Measurements from ENCODE around the gene AMFR.
A peak's percentile ranks its signal among the peaks of the same experiment; 100 is the strongest.

Gene AMFR

GRCh38 chr16:56362706-56363105 is 62.6 kb downstream of the AMFR start:
- no peak for DNase-seq (ENCODE audit: low spot score)

GRCh38 chr16:56362057-56362655 is 63.2 kb downstream of the AMFR start:
- DNase-seq (ENCODE audit: low spot score), result no peak

GRCh38 chr16:56360117-56361008 is 65.0 kb downstream of the AMFR start:
- DNase-seq (ENCODE audit: low spot score), result no peak

GRCh38 chr16:56357765-56358322 is 67.5 kb downstream of the AMFR start:
- DNase-seq (ENCODE audit: low spot score), result no peak

GRCh38 chr16:56357241-56357764 is 68.0 kb downstream of the AMFR start:
- DNase-seq (ENCODE audit: low spot score), result peak; percentile 69

GRCh38 chr16:56356276-56357240 is 68.8 kb downstream of the AMFR start:
- peak; percentile 96 for DNase-seq (ENCODE audit: low spot score)

- no peak for DNase-seq (ENCODE audit: low spot score)
Measured at GRCh38 chr16:56355786-56356275, 69.5 kb downstream of the AMFR start.

GRCh38 chr16:56355221-56355620 is 70.1 kb downstream of the AMFR start:
- no peak for DNase-seq (ENCODE audit: low spot score)

GRCh38 chr16:56354746-56355145 is 70.6 kb downstream of the AMFR start:
- DNase-seq (ENCODE audit: low spot score), result no peak

- DNase-seq (ENCODE audit: low spot score), result no peak
Measured at GRCh38 chr16:56354016-56354415, 71.3 kb downstream of the AMFR start.

GRCh38 chr16:56353054-56353921 is 72.1 kb downstream of the AMFR start:
- no peak for DNase-seq (ENCODE audit: low spot score)

- DNase-seq (ENCODE audit: low spot score), result no peak
Measured at GRCh38 chr16:56352351-56353053, 72.8 kb downstream of the AMFR start.

- no peak for DNase-seq (ENCODE audit: low spot score)
Measured at GRCh38 chr16:56351481-56351880, 73.9 kb downstream of the AMFR start.

- no peak for DNase-seq (ENCODE audit: low spot score)
Measured at GRCh38 chr16:56350491-56351405, 74.6 kb downstream of the AMFR start.

- DNase-seq (ENCODE audit: low spot score), result no peak
Measured at GRCh38 chr16:56349711-56350161, 75.6 kb downstream of the AMFR start.

GRCh38 chr16:56349086-56349415 is 76.3 kb downstream of the AMFR start:
- no peak for DNase-seq (ENCODE audit: low spot score)

- no peak for DNase-seq (ENCODE audit: low spot score)
Measured at GRCh38 chr16:56348168-56349085, 76.9 kb downstream of the AMFR start.

- DNase-seq (ENCODE audit: low spot score), result no peak
Measured at GRCh38 chr16:56347670-56348069, 77.7 kb downstream of the AMFR start.

Data from GM03348 (cell line).